H1 (cell line): ENCODE results near the gene PCDH9.

Experiments used
- CBX5 ChIP-seq: fragments of 300-800, 300-1000 bp; sonication (generic); IDR thresholded peaks from 2 replicates; pipeline ENCODE4 v1.7.1; 2016; ENCODE audit warnings: antibody characterized with exemption, low read length, low read depth
- CHD1 ChIP-seq: IDR thresholded peaks from 2 replicates; pipeline ENCODE4 v1.6.1; 2012; ENCODE audit warnings: low read depth, low read length, improper control_type of control experiment
- CTCF ChIP-seq, 3 experiments: IDR thresholded peaks; 1 replicate in 2 of 3; 2 replicates in 1 of 3; pipeline versions ENCODE4 v1.5.1 to v1.6.1; 2011; ENCODE audit warnings: low read length in 3 of 3, mild to moderate bottlenecking in 3 of 3, inconsistent platforms in 2 of 3, low read depth in 1 of 3, moderate library complexity in 1 of 3; ENCODE audit not compliant: insufficient read depth in 1 of 3; ENCODE audit errors: control extremely low read depth in 1 of 3
- MAX ChIP-seq: IDR thresholded peaks from 2 replicates; pipeline ENCODE4 v1.6.1; 2012; ENCODE audit warnings: inconsistent platforms
- POLR2AphosphoS5 ChIP-seq: IDR thresholded peaks from 2 replicates; pipeline ENCODE4 v1.6.1; 2011; ENCODE audit warnings: low read depth, low read length
- RAD21 ChIP-seq, 2 experiments: IDR thresholded peaks in 1 of 2; conservative IDR thresholded peaks in 1 of 2; 2 replicates each; pipeline ENCODE4 v1.6.1; 2011; ENCODE audit warnings: low read depth in 2 of 2, low read length in 2 of 2, improper control_type of control experiment in 1 of 2, inconsistent platforms in 1 of 2, mild to moderate bottlenecking in 1 of 2, moderate library complexity in 1 of 2
- SIN3A ChIP-seq, 2 experiments: IDR thresholded peaks in 1 of 2; conservative IDR thresholded peaks in 1 of 2; 2 replicates each; pipeline ENCODE4 v1.6.1; 2011 to 2012; ENCODE audit warnings: low read length in 2 of 2, improper control_type of control experiment in 1 of 2, low read depth in 1 of 2, mild to moderate bottlenecking in 1 of 2
- TAF1 ChIP-seq: IDR thresholded peaks from 2 replicates; pipeline ENCODE4 v1.6.1; 2011; ENCODE audit warnings: mild to moderate bottlenecking, low read depth, low read length

GRCh38 chr13:66400292-66400691 is 829.8 kb downstream of the PCDH9 start:
- no peak for TF ChIP-seq CTCF (IDR thresholded peaks at IDR 0.05; ENCODE audit: control extremely low read depth in 1 of 3, insufficient read depth in 1 of 3, low read depth in 1 of 3, low read length in 3 of 3)
- TF ChIP-seq POLR2AphosphoS5: no peak
- TF ChIP-seq SIN3A (conservative IDR thresholded peaks at IDR 0.05 in 1 of 2, IDR thresholded peaks at IDR 0.05 in 1 of 2; ENCODE audit: low read depth in 1 of 2, low read length in 2 of 2): no peak
- no peak for TF ChIP-seq MAX
- TF ChIP-seq RAD21 (IDR thresholded peaks at IDR 0.05 in 1 of 2, conservative IDR thresholded peaks at IDR 0.05 in 1 of 2; ENCODE audit: low read depth in 2 of 2, low read length in 2 of 2): no peak
- no peak for TF ChIP-seq CBX5
- TF ChIP-seq TAF1: no peak
- TF ChIP-seq CHD1: no peak
